B cell (primary cell): ENCODE data around the gene CYP4A22. TPM values are rescaled to one million over a fixed set of nuclear protein-coding genes. Genes with fewer than 3 reads are reported as not detected.

ENCODE experiments used
- ATAC-seq: fragments of 200-7000 bp; cut with Tn5 transposase; one replicate; pipeline ENCODE4 v1.10.0; 2021; ENCODE audit warnings: low read depth, mild to moderate bottlenecking, moderate number of reproducible peaks, moderate library complexity
- CTCF ChIA-PET: fragments of 350-600 bp; sonication (Branson Sonifier 250); formaldehyde crosslinking; loops from one replicate; lab custom pipeline; 2021; ENCODE audit warnings: antibody characterized with exemption, inconsistent platforms; lab: Charles Lee
- POLR2A ChIA-PET: fragments of 350-600 bp; sonication (Branson Sonifier 250); formaldehyde crosslinking; loops from one replicate; lab custom pipeline; 2021; ENCODE audit warnings: antibody characterized with exemption; lab: Charles Lee
- DNase-seq: peaks from one replicate; pipeline ENCODE4 v3.0.0; 2013
- H2AFZ ChIP-seq: 2 replicates; pipeline ENCODE4 v1.6.1; 2012; ENCODE audit warnings: mild to moderate bottlenecking, low read depth, low read length; ENCODE audit not compliant: insufficient read depth, poor library complexity, severe bottlenecking
- H3K27ac ChIP-seq, 2 donors: 1 replicate in 1 of 2; 2 replicates in 1 of 2; pipeline ENCODE4 v1.5.1; 2012 to 2013; ENCODE audit warnings: low read length in 2 of 2, mild to moderate bottlenecking in 2 of 2, moderate library complexity in 1 of 2
- H3K27me3 ChIP-seq, 4 experiments: fragments of 200-600 bp in 1 of 4; sonication (generic) in 1 of 4; replicated peaks in 1 of 4; 1 replicate in 2 of 4; 2 replicates in 2 of 4; pipeline versions ENCODE4 v1.6.1 to v1.7.0; 2013 to 2016; ENCODE audit warnings: low read length in 3 of 4, mild to moderate bottlenecking in 2 of 4, mixed read lengths in 1 of 4, moderate library complexity in 1 of 4; ENCODE audit not compliant: insufficient read depth in 4 of 4, control insufficient read depth in 3 of 4; ENCODE audit errors: control extremely low read depth in 1 of 4
- H3K36me3 ChIP-seq, 2 experiments: replicated peaks in 1 of 2; 1 replicate in 1 of 2; 2 replicates in 1 of 2; pipeline versions ENCODE4 v1.6.1 to v1.7.1; 2013; ENCODE audit warnings: low read length in 1 of 2; ENCODE audit not compliant: insufficient read depth in 2 of 2, control insufficient read depth in 1 of 2; ENCODE audit errors: control extremely low read depth in 1 of 2, extremely low read depth in 1 of 2
- H3K4me1 ChIP-seq, 2 donors: fragments of 200-600 bp in 1 of 2; sonication (generic) in 1 of 2; 1 replicate in 1 of 2; 2 replicates in 1 of 2; pipeline versions ENCODE4 v1.5.1 to v1.6.1; 2013 to 2017; ENCODE audit warnings: low read length in 2 of 2; ENCODE audit not compliant: control insufficient read depth in 2 of 2, insufficient read depth in 2 of 2
- H3K4me2 ChIP-seq: replicated peaks from 2 replicates; pipeline ENCODE3; 2012; ENCODE audit warnings: mild to moderate bottlenecking, low read depth, low read length; ENCODE audit not compliant: poor library complexity, severe bottlenecking
- H3K4me3 ChIP-seq, 5 experiments: fragments of 200-600 bp in 1 of 5; sonication (generic) in 1 of 5; 1 replicate in 3 of 5; 2 replicates in 2 of 5; pipeline versions ENCODE4 v1.5.1 to v1.7.0; 2011 to 2016; ENCODE audit warnings: low read length in 4 of 5, mild to moderate bottlenecking in 4 of 5, low read depth in 2 of 5, control low read depth in 1 of 5, moderate library complexity in 1 of 5; ENCODE audit not compliant: insufficient read depth in 1 of 5; ENCODE audit errors: control extremely low read depth in 1 of 5, extremely low read depth in 1 of 5
- H3K79me2 ChIP-seq: fragments of 200-600 bp; sonication (generic); one replicate; pipeline ENCODE4 v1.6.0; 2016; ENCODE audit warnings: low read length; ENCODE audit not compliant: control insufficient read depth, insufficient read depth
- H3K9ac ChIP-seq: fragments of 200-600 bp; sonication (generic); 2 replicates; pipeline ENCODE4 v1.6.1; 2017; ENCODE audit warnings: mild to moderate bottlenecking, low read length, moderate library complexity
- H3K9me3 ChIP-seq, 3 donors: one replicate each; pipeline versions ENCODE4 v1.6.1 to v1.7.1; 2013; ENCODE audit warnings: low read length in 2 of 3; ENCODE audit not compliant: control insufficient read depth in 2 of 3, insufficient read depth in 1 of 3; ENCODE audit errors: control extremely low read depth in 1 of 3
- H4K20me1 ChIP-seq: 2 replicates; pipeline ENCODE4 v1.6.0; 2012; ENCODE audit warnings: mild to moderate bottlenecking, low read length; ENCODE audit not compliant: insufficient read depth, control insufficient read depth, poor library complexity, severe bottlenecking
- H3K27ac Mint-ChIP-seq: one replicate; pipeline ENCODE4 v1.8.0; 2021; ENCODE audit warnings: mixed read lengths
- H3K27me3 Mint-ChIP-seq: one replicate; pipeline ENCODE4 v1.8.0; 2021; ENCODE audit warnings: mixed read lengths
- H3K4me1 Mint-ChIP-seq: one replicate; pipeline ENCODE4 v1.8.0; 2021; ENCODE audit warnings: mixed read lengths
- H3K4me3 Mint-ChIP-seq: one replicate; pipeline ENCODE4 v1.8.0; 2021; ENCODE audit warnings: mixed read lengths
- H3K9me3 Mint-ChIP-seq: one replicate; pipeline ENCODE4 v1.8.0; 2022; ENCODE audit warnings: mixed read lengths; ENCODE audit not compliant: insufficient read depth
- CTCF ChIP-seq: fragments of 200-600 bp; IDR thresholded peaks from one replicate; pipeline ENCODE4 v1.8.0; 2022; ENCODE audit warnings: antibody characterized with exemption, mild to moderate bottlenecking
- EZH2 ChIP-seq: IDR thresholded peaks from 2 replicates; pipeline ENCODE4 v1.6.1; 2012; ENCODE audit warnings: borderline replicate concordance, low read depth, mild to moderate bottlenecking, moderate library complexity, low read length; ENCODE audit not compliant: insufficient read depth, poor library complexity, severe bottlenecking
- WGBS: methylation state at CpG from one replicate; pipeline ENCODE4 v1.1.5; 2013; ENCODE audit warnings: missing lambda C conversion rate; ENCODE audit not compliant: insufficient coverage; 5-methylcytosine and 5-hydroxymethylcytosine counted together
- intact Hi-C: fragments of 100-400 bp; cut with micrococcal nuclease; formaldehyde crosslinking; loops from one replicate; pipeline ENCODE4 v1.10.0; 2022
- polyA plus RNA-seq: library from polyadenylated mRNA; depleted of rRNA; stranded (reverse); fragments of >200 nt; gene quantifications from 2 replicates; pipeline ENCODE4 v1.2.3, GENCODE V29; 2012
- total RNA-seq, 2 donors: library from RNA; stranded (reverse); fragments of 120-200 nt in 1 of 2; gene quantifications; 1 replicate in 1 of 2; 2 replicates in 1 of 2; pipeline versions ENCODE4 v1.2.3 to v1.2.4, GENCODE V29; 2013 to 2022

The CYP4A22 gene
- total and polyA plus RNA-seq, 2 donors (not counting 1 experiment from before 2014, with no cell fraction given), result not detected

GRCh38 chr1:47172782-47173181 is 35.5 kb downstream of the CYP4A22 start:
- Mint-ChIP-seq H3K27me3 (peaks cover 26% of the 10 kb centered on the region), H3K27ac (no peak overlapping the region), H3K4me3 (no peak overlapping the region), H3K9me3 (no peaks in the 10 kb centered on the region), H3K4me1 (peaks cover 2% of the 10 kb centered on the region)
- no peak overlapping the region for H3K27ac ChIP-seq
- ATAC-seq (no peak), DNase-seq (no peak)
- no peaks in the 10 kb centered on the region for H3K4me1 ChIP-seq
- intact Hi-C loops, result no loop called here
- H3K9ac ChIP-seq, result no peak overlapping the region
- no peak for TF ChIP-seq EZH2
- TF ChIP-seq CTCF, result no peak
- ChIA-PET POLR2A (no interaction called here), CTCF (no interaction called here)
- peaks cover 0 to 7% (median 3%) of the 10 kb centered on the region in 4 experiments for H3K27me3 ChIP-seq
- H3K4me3 ChIP-seq, result no peak overlapping the region
- H4K20me1 ChIP-seq, result no peaks in the 10 kb centered on the region
- H2AFZ ChIP-seq, result no peak overlapping the region
- H3K9me3 ChIP-seq, result peaks cover 0 to 11% (median 5%) of the 10 kb centered on the region in 3 donors
- no peaks in the 10 kb centered on the region for H3K36me3 ChIP-seq
- no peak overlapping the region for H3K4me2 ChIP-seq
- 98% methylated on average over 4 of the region's 5 CpGs for WGBS
- no peaks in the 10 kb centered on the region for H3K79me2 ChIP-seq

- CTCF ChIA-PET, result interaction anchor here (1.3 to 2.1 kb wide), 4 partner anchors 11 to 88 kb away, joined by 3 to 8 read pairs (median 6); partner anchors contain the start of gene PDZK1IP1
- no peaks in the 10 kb centered on the region for H3K36me3 ChIP-seq
Observed at GRCh38 chr1:47174656-47175020, 37.4 kb downstream of the CYP4A22 start.

More at GRCh38 chr1:47174656-47175020, 37.4 kb downstream of the CYP4A22 start:
- no peaks in the 10 kb centered on the region for H4K20me1 ChIP-seq
- ATAC-seq, result no peak
- POLR2A ChIA-PET, result no interaction called here
- H2AFZ ChIP-seq, result no peak overlapping the region
- H3K27ac Mint-ChIP-seq, result no peak overlapping the region
- TF ChIP-seq EZH2 (no peak), CTCF (no peak)
- peaks cover 6 to 9% of the 10 kb centered on the region in 2 donors for H3K4me1 ChIP-seq
- H3K27me3 Mint-ChIP-seq, result peaks cover 36% of the 10 kb centered on the region
- no peaks in the 10 kb centered on the region for H3K79me2 ChIP-seq
- no peak overlapping the region for H3K9ac ChIP-seq
- H3K4me1 Mint-ChIP-seq, result peaks cover 10% of the 10 kb centered on the region
- no peak overlapping the region for H3K4me3 ChIP-seq
- DNase-seq, result peak; percentile 3
- H3K27me3 ChIP-seq, result peaks cover 0 to 10% (median 5%) of the 10 kb centered on the region in 4 experiments
- intact Hi-C loops, result no loop called here
- H3K9me3 Mint-ChIP-seq, result no peaks in the 10 kb centered on the region
- no peak overlapping the region for H3K4me2 ChIP-seq
- H3K4me3 Mint-ChIP-seq, result no peak overlapping the region
- no peak overlapping the region for H3K27ac ChIP-seq
- H3K9me3 ChIP-seq, result peaks cover 0 to 11% (median 5%) of the 10 kb centered on the region in 3 donors
